ENCODE data around the gene C1QA. TPM values are rescaled to one million over a fixed set of nuclear protein-coding genes. Genes with fewer than 3 reads are reported as not detected.
"Not testable (repeated sequence)": the region's sequence is repeated elsewhere in the genome, so short reads cannot be mapped to it uniquely, and the experiment has no call there.

Gene C1QA
- total RNA-seq, 3 donors from 2014 or later (not counting 1 experiment from before 2014, with no cell fraction given) = 0.43 to 3.9 TPM; not detected in 1

GRCh38 chr1:22662318-22662717 lies 25.9 kb downstream of the C1QA start:
- Mint-ChIP-seq H3K36me3 (no peaks in the 10 kb centered on the region), H3K27ac (no peak overlapping the region), H3K27me3 (ENCODE audit: low read depth in 2 of 2) (peaks cover 0 to 3% of the 10 kb centered on the region in 2 donors), H3K4me1 (no peaks in the 10 kb centered on the region), H3K4me3 (no peak overlapping the region), H3K9me3 (no peaks in the 10 kb centered on the region)
- Histone ChIP-seq H3K36me3 (ENCODE audit: control insufficient read depth, insufficient read depth, low read length) (no peaks in the 10 kb centered on the region), H3K27ac (ENCODE audit: low read length) (no peak overlapping the region), H3K4me3 (ENCODE audit: low read length) (no peak overlapping the region), H3K4me1 (ENCODE audit: control insufficient read depth, insufficient read depth, low read length) (no peaks in the 10 kb centered on the region), H3K9me3 (ENCODE audit: control insufficient read depth, insufficient read depth, low read length) (no peaks in the 10 kb centered on the region), H3K27me3 (ENCODE audit: control insufficient read depth, insufficient read depth, low read length) (no peaks in the 10 kb centered on the region)
- WGBS (ENCODE audit: insufficient coverage) = 86% methylated on average over 4 of the region's 5 CpGs
- ATAC-seq (no peak), DNase-seq (no peak)
- intact Hi-C loops (cut with micrococcal nuclease) = no loop called here
- no peak for TF ChIP-seq CTCF (IDR thresholded peaks at IDR 0.05)

- 88% methylated on average over 8 of the region's 8 CpGs for WGBS (ENCODE audit: insufficient coverage)
- TF ChIP-seq CTCF (IDR thresholded peaks at IDR 0.05) = no peak
- no peaks in the 10 kb centered on the region for H3K36me3 Mint-ChIP-seq
Measured at GRCh38 chr1:22662986-22663408, 26.6 kb downstream of the C1QA start.

GRCh38 chr1:22665752-22666151 lies 29.3 kb downstream of the C1QA start:
- Histone ChIP-seq H3K27me3 (ENCODE audit: control insufficient read depth, insufficient read depth, low read length) (no peaks in the 10 kb centered on the region), H3K4me3 (ENCODE audit: low read length) (no peak overlapping the region), H3K27ac (ENCODE audit: low read length) (no peak overlapping the region), H3K9me3 (ENCODE audit: control insufficient read depth, insufficient read depth, low read length) (no peaks in the 10 kb centered on the region), H3K4me1 (ENCODE audit: control insufficient read depth, insufficient read depth, low read length) (no peaks in the 10 kb centered on the region), H3K36me3 (ENCODE audit: control insufficient read depth, insufficient read depth, low read length) (no peaks in the 10 kb centered on the region)
- Mint-ChIP-seq H3K4me1 (no peaks in the 10 kb centered on the region), H3K9me3 (no peaks in the 10 kb centered on the region), H3K4me3 (no peak overlapping the region), H3K27me3 (ENCODE audit: low read depth in 2 of 2) (peaks cover 9 to 13% of the 10 kb centered on the region in 2 donors), H3K36me3 (no peaks in the 10 kb centered on the region), H3K27ac (no peak overlapping the region)
- ATAC-seq (no peak), DNase-seq (no peak)
- intact Hi-C loops (cut with micrococcal nuclease) = no loop called here
- 71% methylated on average over 7 of the region's 7 CpGs for WGBS (ENCODE audit: insufficient coverage)
- TF ChIP-seq CTCF (IDR thresholded peaks at IDR 0.05) = no peak

More at GRCh38 chr1:22662986-22663408, 26.6 kb downstream of the C1QA start:
- H3K36me3 ChIP-seq (ENCODE audit: control insufficient read depth, insufficient read depth, low read length) = no peaks in the 10 kb centered on the region
- intact Hi-C loops (cut with micrococcal nuclease) = no loop called here
- DNase-seq (no peak), ATAC-seq (no peak)
- H3K4me3 ChIP-seq (ENCODE audit: low read length) = no peak overlapping the region
- Mint-ChIP-seq H3K27me3 (ENCODE audit: low read depth in 2 of 2) (peaks cover 6 to 7% of the 10 kb centered on the region in 2 donors), H3K9me3 (no peaks in the 10 kb centered on the region), H3K4me1 (no peaks in the 10 kb centered on the region), H3K4me3 (no peak overlapping the region), H3K27ac (no peak overlapping the region)
- no peaks in the 10 kb centered on the region for H3K9me3 ChIP-seq (ENCODE audit: control insufficient read depth, insufficient read depth, low read length)
- H3K27ac ChIP-seq (ENCODE audit: low read length) = no peak overlapping the region
- H3K27me3 ChIP-seq (ENCODE audit: control insufficient read depth, insufficient read depth, low read length) = no peaks in the 10 kb centered on the region
- no peaks in the 10 kb centered on the region for H3K4me1 ChIP-seq (ENCODE audit: control insufficient read depth, insufficient read depth, low read length)

GRCh38 chr1:22666412-22666811 lies 30.0 kb downstream of the C1QA start:
- no peak overlapping the region for H3K27ac ChIP-seq (ENCODE audit: low read length)
- Mint-ChIP-seq H3K9me3 (no peaks in the 10 kb centered on the region), H3K4me1 (no peaks in the 10 kb centered on the region), H3K27me3 (ENCODE audit: low read depth in 2 of 2) (peaks cover 9 to 13% of the 10 kb centered on the region in 2 donors), H3K36me3 (no peaks in the 10 kb centered on the region), H3K27ac (no peak overlapping the region), H3K4me3 (no peak overlapping the region)
- no peaks in the 10 kb centered on the region for H3K9me3 ChIP-seq (ENCODE audit: control insufficient read depth, insufficient read depth, low read length)
- no peaks in the 10 kb centered on the region for H3K36me3 ChIP-seq (ENCODE audit: control insufficient read depth, insufficient read depth, low read length)
- DNase-seq (no peak), ATAC-seq (no peak)
- H3K27me3 ChIP-seq (ENCODE audit: control insufficient read depth, insufficient read depth, low read length) = no peaks in the 10 kb centered on the region
- TF ChIP-seq CTCF (IDR thresholded peaks at IDR 0.05) = no peak
- 72% methylated on average over 2 of the region's 2 CpGs for whole genome bisulfite sequencing (ENCODE audit: insufficient coverage)
- H3K4me1 ChIP-seq (ENCODE audit: control insufficient read depth, insufficient read depth, low read length) = no peaks in the 10 kb centered on the region
- no peak overlapping the region for H3K4me3 ChIP-seq (ENCODE audit: low read length)
- intact Hi-C loops (cut with micrococcal nuclease) = no loop called here

GRCh38 chr1:22668840-22669239 lies 32.4 kb downstream of the C1QA start:
- H3K4me3 Mint-ChIP-seq; H3K4me1 ChIP-seq (ENCODE audit: control insufficient read depth, insufficient read depth, low read length); H3K9me3 ChIP-seq (ENCODE audit: control insufficient read depth, insufficient read depth, low read length); H3K27ac ChIP-seq (ENCODE audit: low read length); H3K9me3 Mint-ChIP-seq; intact Hi-C loops (cut with micrococcal nuclease); H3K4me3 ChIP-seq (ENCODE audit: low read length); H3K27me3 ChIP-seq (ENCODE audit: control insufficient read depth, insufficient read depth, low read length); DNase-seq; H3K36me3 ChIP-seq (ENCODE audit: control insufficient read depth, insufficient read depth, low read length); H3K4me1 Mint-ChIP-seq; H3K27ac Mint-ChIP-seq; ATAC-seq; H3K36me3 Mint-ChIP-seq: not testable (repeated sequence)
- 79% methylated on average over 2 of the region's 2 CpGs for WGBS (ENCODE audit: insufficient coverage)
- H3K27me3 Mint-ChIP-seq (ENCODE audit: low read depth in 2 of 2) = peaks cover 9 to 19% of the 10 kb centered on the region in 2 donors

Measured in natural killer cell (primary cell).